Measurements from ENCODE around the gene SERTAD3. TPM values are rescaled to one million over a fixed set of nuclear protein-coding genes. Genes with fewer than 3 reads are reported as not detected.

The SERTAD3 gene
- total and polyA plus RNA-seq, 2 of the 4 experiments (the other 2 are of a cell fraction) = 20.5 to 23.3 TPM

GRCh38 chr19:40493778-40494177, 49.6 kb upstream of the SERTAD3 start (continued):
- TF ChIP-seq, protein P1, sequence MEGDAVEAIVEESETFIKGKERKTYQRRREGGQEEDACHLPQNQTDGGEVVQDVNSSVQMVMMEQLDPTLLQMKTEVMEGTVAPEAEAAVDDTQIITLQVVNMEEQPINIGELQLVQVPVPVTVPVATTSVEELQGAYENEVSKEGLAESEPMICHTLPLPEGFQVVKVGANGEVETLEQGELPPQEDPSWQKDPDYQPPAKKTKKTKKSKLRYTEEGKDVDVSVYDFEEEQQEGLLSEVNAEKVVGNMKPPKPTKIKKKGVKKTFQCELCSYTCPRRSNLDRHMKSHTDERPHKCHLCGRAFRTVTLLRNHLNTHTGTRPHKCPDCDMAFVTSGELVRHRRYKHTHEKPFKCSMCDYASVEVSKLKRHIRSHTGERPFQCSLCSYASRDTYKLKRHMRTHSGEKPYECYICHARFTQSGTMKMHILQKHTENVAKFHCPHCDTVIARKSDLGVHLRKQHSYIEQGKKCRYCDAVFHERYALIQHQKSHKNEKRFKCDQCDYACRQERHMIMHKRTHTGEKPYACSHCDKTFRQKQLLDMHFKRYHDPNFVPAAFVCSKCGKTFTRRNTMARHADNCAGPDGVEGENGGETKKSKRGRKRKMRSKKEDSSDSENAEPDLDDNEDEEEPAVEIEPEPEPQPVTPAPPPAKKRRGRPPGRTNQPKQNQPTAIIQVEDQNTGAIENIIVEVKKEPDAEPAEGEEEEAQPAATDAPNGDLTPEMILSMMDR (conservative IDR thresholded peaks at IDR 0.05; ENCODE audit: low read depth, low read length) = no peak
- TF ChIP-seq FOS (IDR thresholded peaks at IDR 0.05; ENCODE audit: low read depth, low read length) (no peak), MAFK (IDR thresholded peaks at IDR 0.05; ENCODE audit: low read depth, low read length) (no peak), NFE2L2 (IDR thresholded peaks at IDR 0.05; ENCODE audit: low read depth, low read length) (no peak), RFX5 (IDR thresholded peaks at IDR 0.05; ENCODE audit: low read depth, low read length) (no peak), CHD1 (IDR thresholded peaks at IDR 0.05; ENCODE audit: low read depth, low read length) (no peak)

GRCh38 chr19:40492274-40492673, 48.1 kb upstream of the SERTAD3 start:
- POLR2A ChIA-PET (ENCODE audit: unreplicated experiment) = no interaction called here
- Histone ChIP-seq H3K9me1 (ENCODE audit: insufficient read depth, low read length) (no peaks in the 10 kb centered on the region), H2BK120ac (ENCODE audit: low read depth, low read length) (no peak overlapping the region), H3K4me3 (ENCODE audit: insufficient read depth, low read depth, low read length) (no peak overlapping the region), H4K5ac (ENCODE audit: low read depth, low read length) (no peak overlapping the region), H3K9ac (ENCODE audit: low read depth, low read length) (no peak overlapping the region), H3K9me3 (ENCODE audit: control insufficient read depth, insufficient read depth, low read length) (peaks cover 2% of the 10 kb centered on the region; the same call in 1 of the 2 replicates), H2BK20ac (ENCODE audit: low read depth, low read length) (no peak overlapping the region), H3K14ac (replicated peaks; ENCODE audit: low read depth, low read length) (no peak overlapping the region), H3K56ac (ENCODE audit: extremely low read depth, insufficient read depth, low read length) (no peak overlapping the region), H2AK9ac (replicated peaks; ENCODE audit: low read depth, low read length, poor library complexity) (no peak overlapping the region), H3K36me3 (ENCODE audit: control insufficient read depth, insufficient read depth, low read length) (no peaks in the 10 kb centered on the region), H3K23ac (ENCODE audit: low read depth, low read length) (no peak overlapping the region), H2AK5ac (ENCODE audit: low read depth, low read length) (no peak overlapping the region), H3K18ac (ENCODE audit: low read depth, low read length) (no peak overlapping the region), H3K79me1 (ENCODE audit: low read depth in 1 of 2, low read length in 2 of 2) (no peaks in the 10 kb centered on the region), H2BK5ac (ENCODE audit: low read depth, low read length, poor library complexity, severe bottlenecking) (no peak overlapping the region), H4K91ac (ENCODE audit: insufficient read depth, low read depth, low read length) (no peak overlapping the region), H2AFZ (replicated peaks; ENCODE audit: low read length, poor library complexity) (no peak overlapping the region), H4K8ac (ENCODE audit: low read depth in 2 of 2, low read length in 2 of 2) (no peak overlapping the region), H3K27ac (ENCODE audit: insufficient read depth, low read length) (no peak overlapping the region), H3K4me2 (ENCODE audit: low read depth, low read length) (no peak overlapping the region), H3K4me1 (ENCODE audit: control insufficient read depth, insufficient read depth, low read length) (no peaks in the 10 kb centered on the region), H4K20me1 (ENCODE audit: insufficient read depth, low read length) (no peaks in the 10 kb centered on the region), H2BK15ac (ENCODE audit: low read depth, low read length) (no peak overlapping the region), H3K4ac (ENCODE audit: low read depth, low read length) (no peak overlapping the region), H3K27me3 (ENCODE audit: control insufficient read depth, insufficient read depth, low read length) (peaks cover 21% of the 10 kb centered on the region)
- intact Hi-C loops (cut with micrococcal nuclease) = no loop called here
- in situ Hi-C loops (cut with MboI; ENCODE audit: low sequenced_read_pairs) = no loop called here
- WGBS, 2 experiments (ENCODE audit: extremely low coverage in 2 of 2, insufficient read length in 1 of 2) = 82% methylated on average over 2 of the region's 3 CpGs; no CpG with 5 or more reads in 1 of the 2 experiments
- ATAC-seq (ENCODE audit: low read depth) = no peak
- dilution Hi-C loops (cut with HindIII; ENCODE audit: low sequenced_read_pairs, unreplicated experiment) = no loop called here
- DNase-seq = no peak
- CTCF ChIA-PET = no interaction called here
- BruUV-seq (replicated peaks) = no TSS peak
- TF ChIP-seq MXI1 (IDR thresholded peaks at IDR 0.05; ENCODE audit: borderline replicate concordance, low read depth, low read length) = no peak
- TF ChIP-seq, protein P1 (conservative IDR thresholded peaks at IDR 0.05; ENCODE audit: low read depth, low read length) = no peak
- TF ChIP-seq CHD1 (IDR thresholded peaks at IDR 0.05; ENCODE audit: low read depth, low read length) = no peak
- no peak for TF ChIP-seq RAD21 (IDR thresholded peaks at IDR 0.05; ENCODE audit: low read length)
- TF ChIP-seq MAFK (IDR thresholded peaks at IDR 0.05; ENCODE audit: low read depth, low read length) = no peak
- no peak for TF ChIP-seq CEBPB (IDR thresholded peaks at IDR 0.05; ENCODE audit: low read depth, low read length)
- no peak for TF ChIP-seq USF2 (IDR thresholded peaks at IDR 0.05; ENCODE audit: low read depth, low read length)
- TF ChIP-seq, protein P2, sequence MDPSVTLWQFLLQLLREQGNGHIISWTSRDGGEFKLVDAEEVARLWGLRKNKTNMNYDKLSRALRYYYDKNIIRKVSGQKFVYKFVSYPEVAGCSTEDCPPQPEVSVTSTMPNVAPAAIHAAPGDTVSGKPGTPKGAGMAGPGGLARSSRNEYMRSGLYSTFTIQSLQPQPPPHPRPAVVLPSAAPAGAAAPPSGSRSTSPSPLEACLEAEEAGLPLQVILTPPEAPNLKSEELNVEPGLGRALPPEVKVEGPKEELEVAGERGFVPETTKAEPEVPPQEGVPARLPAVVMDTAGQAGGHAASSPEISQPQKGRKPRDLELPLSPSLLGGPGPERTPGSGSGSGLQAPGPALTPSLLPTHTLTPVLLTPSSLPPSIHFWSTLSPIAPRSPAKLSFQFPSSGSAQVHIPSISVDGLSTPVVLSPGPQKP (IDR thresholded peaks at IDR 0.05; ENCODE audit: borderline replicate concordance, low read depth, low read length) = no peak

Measured in IMR-90 (cell line).